Right lobe of liver (tissue), 4 donors: ENCODE data around the gene CRYBG3.

Experiments
- POLR2A ChIP-seq: fragments of 450-650 bp; IDR thresholded peaks from one replicate; pipeline ENCODE4 v1.6.1; 2017; ENCODE audit warnings: antibody characterized with exemption, mild to moderate bottlenecking
- TF ChIP-seq, protein P1 (sequence below), 4 donors: fragments of 200-600 bp in 3 of 4; fragments of 450-650 bp in 1 of 4; IDR thresholded peaks; one replicate each; pipeline versions ENCODE4 v1.5.1 to v1.8.0; 2016 to 2022; ENCODE audit warnings: antibody characterized with exemption in 4 of 4, mild to moderate bottlenecking in 2 of 4
- donor health status: DM: no; HTN: no; CAD: no.
- donor health status: DM: no; HTN: no; CAD: no.
- donor health status: DM: no; HTN: yes; CAD: no.

DNA sequence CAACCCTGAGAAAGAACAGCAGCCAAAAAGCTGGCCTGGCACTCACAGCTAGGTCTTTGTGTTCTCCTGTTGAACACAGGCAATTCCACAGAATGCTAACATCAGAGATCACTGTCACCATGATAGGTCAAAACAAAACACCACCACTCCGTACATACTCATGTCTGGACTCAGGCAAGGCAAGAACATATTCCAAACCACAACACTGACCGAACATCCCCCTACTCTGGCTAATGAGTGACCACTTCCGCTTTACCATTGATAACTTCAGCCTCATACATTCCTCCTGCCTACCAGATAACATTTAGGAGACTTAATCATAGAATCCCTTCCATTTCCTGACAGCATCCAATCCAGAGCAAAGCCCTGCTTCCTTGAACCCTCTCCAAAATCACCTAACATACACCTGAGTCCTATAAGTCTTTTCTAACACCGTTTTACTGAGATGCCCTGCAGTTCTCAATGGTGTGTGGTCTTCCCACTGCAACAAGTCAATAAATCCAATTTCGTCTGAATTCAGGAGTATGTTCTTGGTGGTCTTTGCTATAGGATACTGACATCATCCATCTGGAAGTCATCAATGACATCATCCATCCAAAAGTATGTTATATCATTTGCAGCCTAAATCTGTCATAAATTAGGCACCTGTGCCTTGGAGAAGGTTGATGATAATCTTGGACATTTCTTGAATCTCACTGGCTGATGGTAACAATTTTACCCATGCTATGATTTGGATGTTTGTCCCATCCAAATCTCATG lies 126.7 kb downstream of the CRYBG3 start:
- TF ChIP-seq, protein P1, sequence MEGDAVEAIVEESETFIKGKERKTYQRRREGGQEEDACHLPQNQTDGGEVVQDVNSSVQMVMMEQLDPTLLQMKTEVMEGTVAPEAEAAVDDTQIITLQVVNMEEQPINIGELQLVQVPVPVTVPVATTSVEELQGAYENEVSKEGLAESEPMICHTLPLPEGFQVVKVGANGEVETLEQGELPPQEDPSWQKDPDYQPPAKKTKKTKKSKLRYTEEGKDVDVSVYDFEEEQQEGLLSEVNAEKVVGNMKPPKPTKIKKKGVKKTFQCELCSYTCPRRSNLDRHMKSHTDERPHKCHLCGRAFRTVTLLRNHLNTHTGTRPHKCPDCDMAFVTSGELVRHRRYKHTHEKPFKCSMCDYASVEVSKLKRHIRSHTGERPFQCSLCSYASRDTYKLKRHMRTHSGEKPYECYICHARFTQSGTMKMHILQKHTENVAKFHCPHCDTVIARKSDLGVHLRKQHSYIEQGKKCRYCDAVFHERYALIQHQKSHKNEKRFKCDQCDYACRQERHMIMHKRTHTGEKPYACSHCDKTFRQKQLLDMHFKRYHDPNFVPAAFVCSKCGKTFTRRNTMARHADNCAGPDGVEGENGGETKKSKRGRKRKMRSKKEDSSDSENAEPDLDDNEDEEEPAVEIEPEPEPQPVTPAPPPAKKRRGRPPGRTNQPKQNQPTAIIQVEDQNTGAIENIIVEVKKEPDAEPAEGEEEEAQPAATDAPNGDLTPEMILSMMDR (IDR thresholded peaks at IDR 0.05) = no peak
- no peak for TF ChIP-seq POLR2A
